WTC11 (cell line): Measurements from ENCODE around the gene SPIC.

ENCODE experiments used
- NFYB ChIP-seq: sonication (generic); formaldehyde crosslinking; conservative IDR thresholded peaks from 2 replicates; pipeline ENCODE4 v1.8.0; 2022; ENCODE audit warnings: low read depth, missing genetic modification reagents
- ZNF416 ChIP-seq: fragments of 250-450 bp; sonication (Bioruptor Pico); IDR thresholded peaks from 2 replicates; pipeline ENCODE4 v1.9.0; 2021; ENCODE audit warnings: mild to moderate bottlenecking, inconsistent platforms
- TF ChIP-seq, protein P1 (sequence below): sonication (generic); formaldehyde crosslinking; conservative IDR thresholded peaks from 2 replicates; pipeline ENCODE4 v1.8.1; 2022; ENCODE audit warnings: mild to moderate bottlenecking, missing genetic modification reagents
- TF ChIP-seq, protein P2 (sequence below): fragments of 200-600 bp; IDR thresholded peaks from 2 replicates; pipeline ENCODE4 v1.8.0; 2022; ENCODE audit warnings: antibody characterized with exemption
- TF ChIP-seq, protein P3 (sequence below): sonication (generic); formaldehyde crosslinking; IDR thresholded peaks from 2 replicates; pipeline ENCODE4 v1.8.1; 2022; ENCODE audit warnings: low read depth, missing genetic modification reagents, borderline replicate concordance

DNA sequence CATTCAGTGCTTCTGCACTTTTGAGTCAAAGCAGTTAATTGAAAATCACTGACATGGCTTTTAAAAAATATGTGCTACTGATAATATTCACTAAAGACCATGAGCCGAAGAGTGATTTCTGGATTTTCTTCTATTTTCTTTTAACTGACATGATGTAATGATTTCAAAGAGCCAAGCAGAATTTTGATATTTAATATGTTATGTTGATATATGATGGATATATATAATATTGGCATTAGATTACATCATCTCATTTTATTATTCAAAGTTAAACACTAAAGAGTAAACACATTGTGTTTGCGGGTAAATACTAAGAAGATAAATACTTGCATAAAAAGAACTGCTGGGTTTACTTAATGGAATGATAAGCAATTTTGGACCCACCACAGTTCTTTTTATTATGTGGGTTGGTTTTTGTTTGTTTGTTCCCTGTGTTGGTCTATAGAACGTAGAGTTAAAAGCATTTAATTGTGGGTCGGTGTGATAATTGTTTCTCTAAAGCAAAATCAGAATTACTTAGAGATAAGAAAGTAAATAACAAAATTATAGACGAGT lies 692 bp downstream of the SPIC start:
- TF ChIP-seq, protein P1, sequence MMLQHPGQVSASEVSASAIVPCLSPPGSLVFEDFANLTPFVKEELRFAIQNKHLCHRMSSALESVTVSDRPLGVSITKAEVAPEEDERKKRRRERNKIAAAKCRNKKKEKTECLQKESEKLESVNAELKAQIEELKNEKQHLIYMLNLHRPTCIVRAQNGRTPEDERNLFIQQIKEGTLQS (CRISPR knock-in tag) = no peak
- TF ChIP-seq NFYB (CRISPR knock-in tag) = no peak
- TF ChIP-seq ZNF416 (CRISPR knock-in tag) = no peak
- TF ChIP-seq, protein P2, sequence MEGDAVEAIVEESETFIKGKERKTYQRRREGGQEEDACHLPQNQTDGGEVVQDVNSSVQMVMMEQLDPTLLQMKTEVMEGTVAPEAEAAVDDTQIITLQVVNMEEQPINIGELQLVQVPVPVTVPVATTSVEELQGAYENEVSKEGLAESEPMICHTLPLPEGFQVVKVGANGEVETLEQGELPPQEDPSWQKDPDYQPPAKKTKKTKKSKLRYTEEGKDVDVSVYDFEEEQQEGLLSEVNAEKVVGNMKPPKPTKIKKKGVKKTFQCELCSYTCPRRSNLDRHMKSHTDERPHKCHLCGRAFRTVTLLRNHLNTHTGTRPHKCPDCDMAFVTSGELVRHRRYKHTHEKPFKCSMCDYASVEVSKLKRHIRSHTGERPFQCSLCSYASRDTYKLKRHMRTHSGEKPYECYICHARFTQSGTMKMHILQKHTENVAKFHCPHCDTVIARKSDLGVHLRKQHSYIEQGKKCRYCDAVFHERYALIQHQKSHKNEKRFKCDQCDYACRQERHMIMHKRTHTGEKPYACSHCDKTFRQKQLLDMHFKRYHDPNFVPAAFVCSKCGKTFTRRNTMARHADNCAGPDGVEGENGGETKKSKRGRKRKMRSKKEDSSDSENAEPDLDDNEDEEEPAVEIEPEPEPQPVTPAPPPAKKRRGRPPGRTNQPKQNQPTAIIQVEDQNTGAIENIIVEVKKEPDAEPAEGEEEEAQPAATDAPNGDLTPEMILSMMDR = no peak
- TF ChIP-seq, protein P3, sequence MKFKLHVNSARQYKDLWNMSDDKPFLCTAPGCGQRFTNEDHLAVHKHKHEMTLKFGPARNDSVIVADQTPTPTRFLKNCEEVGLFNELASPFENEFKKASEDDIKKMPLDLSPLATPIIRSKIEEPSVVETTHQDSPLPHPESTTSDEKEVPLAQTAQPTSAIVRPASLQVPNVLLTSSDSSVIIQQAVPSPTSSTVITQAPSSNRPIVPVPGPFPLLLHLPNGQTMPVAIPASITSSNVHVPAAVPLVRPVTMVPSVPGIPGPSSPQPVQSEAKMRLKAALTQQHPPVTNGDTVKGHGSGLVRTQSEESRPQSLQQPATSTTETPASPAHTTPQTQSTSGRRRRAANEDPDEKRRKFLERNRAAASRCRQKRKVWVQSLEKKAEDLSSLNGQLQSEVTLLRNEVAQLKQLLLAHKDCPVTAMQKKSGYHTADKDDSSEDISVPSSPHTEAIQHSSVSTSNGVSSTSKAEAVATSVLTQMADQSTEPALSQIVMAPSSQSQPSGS (CRISPR knock-in tag) = no peak
